ENCODE data around the gene RFC1. TPM values are rescaled to one million over a fixed set of nuclear protein-coding genes. Genes with fewer than 3 reads are reported as not detected.
A peak's percentile ranks its signal among the peaks of the same experiment; 100 is the strongest.

Gene RFC1
- total and polyA plus RNA-seq, 2 donors (not counting 1 experiment from before 2014, with no cell fraction given) = 31.3 to 44.4 TPM

GRCh38 chr4:39319676-39320075, 46.5 kb downstream of the RFC1 start:
- Histone ChIP-seq H3K9me3 (ENCODE audit: control insufficient read depth, insufficient read depth, low read depth, low read length) (no peaks in the 10 kb centered on the region), H3K4me2 (ENCODE audit: extremely low read depth, insufficient read depth, low read length) (no peak overlapping the region), H3K4me1 (ENCODE audit: control insufficient read depth, extremely low read depth, insufficient read depth, low read length) (peaks cover 4% of the 10 kb centered on the region), H3K36me3 (ENCODE audit: control insufficient read depth, insufficient read depth, low read length) (peaks cover 3% of the 10 kb centered on the region), H3K4me3 (replicated peaks in 1 of 4; ENCODE audit: control extremely low read depth in 1 of 4, insufficient read depth in 1 of 4, low read depth in 3 of 4, low read length in 4 of 4) (no peak overlapping the region), H3K9ac (ENCODE audit: insufficient read depth, low read length) (no peak overlapping the region), H2AFZ (ENCODE audit: low read length) (no peak overlapping the region), H4K20me1 (ENCODE audit: control insufficient read depth, extremely low read depth, insufficient read depth, low read length) (no peaks in the 10 kb centered on the region), H3K79me2 (ENCODE audit: control insufficient read depth, insufficient read depth, low read length) (no peaks in the 10 kb centered on the region), H3K27me3 (ENCODE audit: control insufficient read depth, insufficient read depth, low read length) (no peaks in the 10 kb centered on the region), H3K27ac (ENCODE audit: insufficient read depth, low read length) (peak overlapping the region; percentile 14)
- peak; percentile 82 to 97 for DNase-seq (ENCODE audit: low read depth in 2 of 2)
- TF ChIP-seq EZH2 (IDR thresholded peaks at IDR 0.05; ENCODE audit: low read length, missing control alignments) = no peak
- TF ChIP-seq CTCF (conservative IDR thresholded peaks at IDR 0.05 in 1 of 2, IDR thresholded peaks at IDR 0.05 in 1 of 2; ENCODE audit: low read depth in 1 of 2, low read length in 2 of 2) = no peak

- H3K9me3 ChIP-seq (ENCODE audit: control insufficient read depth, insufficient read depth, low read depth, low read length) = no peaks in the 10 kb centered on the region
- no peak overlapping the region for H3K4me2 ChIP-seq (ENCODE audit: extremely low read depth, insufficient read depth, low read length)
- no peaks in the 10 kb centered on the region for H3K27me3 ChIP-seq (ENCODE audit: control insufficient read depth, insufficient read depth, low read length)
- peaks cover 5% of the 10 kb centered on the region for H3K36me3 ChIP-seq (ENCODE audit: control insufficient read depth, insufficient read depth, low read length)
- no peaks in the 10 kb centered on the region for H4K20me1 ChIP-seq (ENCODE audit: control insufficient read depth, extremely low read depth, insufficient read depth, low read length)
- TF ChIP-seq CTCF (conservative IDR thresholded peaks at IDR 0.05 in 1 of 2, IDR thresholded peaks at IDR 0.05 in 1 of 2; ENCODE audit: low read depth in 1 of 2, low read length in 2 of 2) (no peak), EZH2 (IDR thresholded peaks at IDR 0.05; ENCODE audit: low read length, missing control alignments) (no peak)
- H2AFZ ChIP-seq (ENCODE audit: low read length) = no peak overlapping the region
- no peaks in the 10 kb centered on the region for H3K4me1 ChIP-seq (ENCODE audit: control insufficient read depth, extremely low read depth, insufficient read depth, low read length)
- no peaks in the 10 kb centered on the region for H3K79me2 ChIP-seq (ENCODE audit: control insufficient read depth, insufficient read depth, low read length)
- H3K4me3 ChIP-seq (replicated peaks in 1 of 4; ENCODE audit: control extremely low read depth in 1 of 4, insufficient read depth in 1 of 4, low read depth in 3 of 4, low read length in 4 of 4) = no peak overlapping the region
- no peak for DNase-seq (ENCODE audit: low read depth in 2 of 2)
- no peak overlapping the region for H3K9ac ChIP-seq (ENCODE audit: insufficient read depth, low read length)
- H3K27ac ChIP-seq (ENCODE audit: insufficient read depth, low read length) = no peak overlapping the region
These were observed 53.3 kb downstream of the RFC1 start for GRCh38 chr4:39312816-39313215.

- DNase-seq (ENCODE audit: low read depth in 2 of 2) = peak in 1 of 2 donors; percentile 54
- H3K4me3 ChIP-seq (replicated peaks in 1 of 4; ENCODE audit: control extremely low read depth in 1 of 4, insufficient read depth in 1 of 4, low read depth in 3 of 4, low read length in 4 of 4) = no peak overlapping the region
- H3K9ac ChIP-seq (ENCODE audit: insufficient read depth, low read length) = no peak overlapping the region
- H4K20me1 ChIP-seq (ENCODE audit: control insufficient read depth, extremely low read depth, insufficient read depth, low read length) = no peaks in the 10 kb centered on the region
- H3K79me2 ChIP-seq (ENCODE audit: control insufficient read depth, insufficient read depth, low read length) = no peaks in the 10 kb centered on the region
- no peak overlapping the region for H3K27ac ChIP-seq (ENCODE audit: insufficient read depth, low read length)
- no peaks in the 10 kb centered on the region for H3K9me3 ChIP-seq (ENCODE audit: control insufficient read depth, insufficient read depth, low read depth, low read length)
- TF ChIP-seq CTCF (conservative IDR thresholded peaks at IDR 0.05 in 1 of 2, IDR thresholded peaks at IDR 0.05 in 1 of 2; ENCODE audit: low read depth in 1 of 2, low read length in 2 of 2) (no peak), EZH2 (IDR thresholded peaks at IDR 0.05; ENCODE audit: low read length, missing control alignments) (no peak)
- H2AFZ ChIP-seq (ENCODE audit: low read length) = no peak overlapping the region
- no peaks in the 10 kb centered on the region for H3K27me3 ChIP-seq (ENCODE audit: control insufficient read depth, insufficient read depth, low read length)
- H3K4me2 ChIP-seq (ENCODE audit: extremely low read depth, insufficient read depth, low read length) = no peak overlapping the region
- H3K4me1 ChIP-seq (ENCODE audit: control insufficient read depth, extremely low read depth, insufficient read depth, low read length) = no peaks in the 10 kb centered on the region
- H3K36me3 ChIP-seq (ENCODE audit: control insufficient read depth, insufficient read depth, low read length) = peaks cover 8% of the 10 kb centered on the region
These were observed 57.6 kb downstream of the RFC1 start for GRCh38 chr4:39308611-39309010.

All from fibroblast of lung (primary cell).